Activated CD8-positive, alpha-beta T cell treated with anti-CD3 and anti-CD28 coated beads, Interleukin-2, amount 10 ng/mL, durations not matched to agents 7 days and 5 days (primary cell): Measurements from ENCODE around the gene PAAF1. TPM values are rescaled to one million over a fixed set of nuclear protein-coding genes. Genes with fewer than 3 reads are reported as not detected.
A peak's percentile ranks its signal among the peaks of the same experiment; 100 is the strongest.

ENCODE experiments used
- ATAC-seq: fragments of 150-1000 bp; cut with Tn5 transposase; one replicate; pipeline ENCODE4 v1.10.0; 2021; ENCODE audit warnings: moderate library complexity
- CTCF ChIA-PET: fragments of 350-600 bp; sonication (Branson Sonifier 250); formaldehyde crosslinking; loops from one replicate; lab custom pipeline; 2021; ENCODE audit warnings: antibody characterized with exemption; lab: Charles Lee
- POLR2A ChIA-PET: fragments of 350-600 bp; sonication (Branson Sonifier 250); formaldehyde crosslinking; loops from one replicate; lab custom pipeline; 2021; ENCODE audit warnings: antibody characterized with exemption; lab: Charles Lee
- DNase-seq: peaks from one replicate; pipeline ENCODE4 v3.0.0-alpha.2; 2020
- H3K27ac Mint-ChIP-seq: one replicate; pipeline ENCODE4 v1.8.0; 2021; ENCODE audit warnings: mild to moderate bottlenecking, mixed read lengths
- H3K27me3 Mint-ChIP-seq: one replicate; pipeline ENCODE4 v1.8.0; 2021; ENCODE audit warnings: low read depth, mixed read lengths
- H3K36me3 Mint-ChIP-seq: one replicate; pipeline ENCODE4 v1.8.0; 2021; ENCODE audit warnings: low read depth, mixed read lengths
- H3K4me1 Mint-ChIP-seq: one replicate; pipeline ENCODE4 v1.8.0; 2021; ENCODE audit warnings: low read depth, mixed read lengths
- H3K4me3 Mint-ChIP-seq: one replicate; pipeline ENCODE4 v1.8.0; 2021; ENCODE audit warnings: mild to moderate bottlenecking, mixed read lengths
- H3K9me3 Mint-ChIP-seq: one replicate; pipeline ENCODE4 v1.8.0; 2022; ENCODE audit warnings: mixed read lengths; ENCODE audit not compliant: insufficient read depth
- total RNA-seq, 2 experiments: library from RNA; stranded (reverse); gene quantifications; one replicate each; pipeline ENCODE4 v1.2.3, GENCODE V29; 2021

Gene PAAF1
- total RNA-seq, 2 experiments from 2014 or later, result 17.9 to 19.6 TPM

- no peak for ATAC-seq
- CTCF ChIA-PET, result interaction anchor here (1.4 to 1.5 kb wide), 2 partner anchors 9 to 12 kb away, joined by 3 to 4 read pairs; no protein-coding TSS in a partner anchor
Measured at GRCh38 chr11:73975479-73975757, 98.6 kb downstream of the PAAF1 start.

GRCh38 chr11:73976451-73977151, 99.8 kb downstream of the PAAF1 start:
- Mint-ChIP-seq H3K27ac (peak overlapping the region; percentile 66), H3K9me3 (no peaks in the 10 kb centered on the region), H3K36me3 (peaks cover 81% of the 10 kb centered on the region), H3K4me1 (peaks cover 88% of the 10 kb centered on the region), H3K4me3 (no peak overlapping the region), H3K27me3 (no peaks in the 10 kb centered on the region)
- ChIA-PET POLR2A (interaction anchor here (1.0 to 1.4 kb wide), 2 partner anchors 9 to 19 kb away, joined by 3 to 4 read pairs; no protein-coding TSS in a partner anchor), CTCF (interaction anchor here (1.5 to 2.4 kb wide), 2 partner anchors 10 to 13 kb away, joined by 3 to 6 read pairs; no protein-coding TSS in a partner anchor)
- DNase-seq, result no peak
- ATAC-seq, result no peak

More at GRCh38 chr11:73975479-73975757, 98.6 kb downstream of the PAAF1 start:
- Mint-ChIP-seq H3K36me3 (peaks cover 69% of the 10 kb centered on the region), H3K27me3 (no peaks in the 10 kb centered on the region), H3K4me3 (no peak overlapping the region), H3K27ac (peak overlapping the region; percentile 79), H3K9me3 (no peaks in the 10 kb centered on the region), H3K4me1 (peaks cover 90% of the 10 kb centered on the region)
- POLR2A ChIA-PET, result interaction anchor here (0.9 kb wide), 1 partner anchor 196 kb away, joined by 3 read pairs; the partner anchor contains the start of genes C2CD3 and PPME1
- DNase-seq, result no peak

- Mint-ChIP-seq H3K27ac (peak overlapping the region; percentile 66), H3K27me3 (no peaks in the 10 kb centered on the region), H3K9me3 (no peaks in the 10 kb centered on the region), H3K4me3 (no peak overlapping the region), H3K4me1 (peaks cover 77% of the 10 kb centered on the region), H3K36me3 (peaks cover 88% of the 10 kb centered on the region)
- CTCF ChIA-PET, result interaction anchor here (0.9 to 2.4 kb wide), 2 partner anchors 14 to 35 kb away, joined by 3 to 6 read pairs; no protein-coding TSS in a partner anchor
- DNase-seq, result no peak
- POLR2A ChIA-PET, result interaction anchor here (1.7 to 10.0 kb wide), 3 partner anchors 8 to 37 kb away, joined by 4 to 187 read pairs (median 135); no protein-coding TSS in a partner anchor
- no peak for ATAC-seq
Measured at GRCh38 chr11:73977856-73978519, 101.2 kb downstream of the PAAF1 start.

GRCh38 chr11:73978576-73979086, 101.8 kb downstream of the PAAF1 start:
- H3K27me3 Mint-ChIP-seq, result no peaks in the 10 kb centered on the region
- ATAC-seq (no peak), DNase-seq (no peak)
- CTCF ChIA-PET, result interaction anchor here (0.9 to 4.3 kb wide), 4 partner anchors 14 to 35 kb away, joined by 3 to 29 read pairs (median 15); no protein-coding TSS in a partner anchor
- peaks cover 88% of the 10 kb centered on the region for H3K36me3 Mint-ChIP-seq
- H3K27ac Mint-ChIP-seq, result peak overlapping the region; percentile 90
- peaks cover 75% of the 10 kb centered on the region for H3K4me1 Mint-ChIP-seq
- no peaks in the 10 kb centered on the region for H3K9me3 Mint-ChIP-seq
- POLR2A ChIA-PET, result interaction anchor here (0.8 to 10.0 kb wide), 5 partner anchors 8 to 40 kb away, joined by 4 to 187 read pairs (median 66); no protein-coding TSS in a partner anchor
- peak overlapping the region; percentile 72 for H3K4me3 Mint-ChIP-seq

- Mint-ChIP-seq H3K27me3 (no peaks in the 10 kb centered on the region), H3K4me1 (peaks cover 70% of the 10 kb centered on the region), H3K36me3 (peaks cover 71% of the 10 kb centered on the region), H3K27ac (peak overlapping the region; percentile 95), H3K4me3 (peak overlapping the region; percentile 87), H3K9me3 (no peaks in the 10 kb centered on the region)
- ChIA-PET POLR2A (interaction anchor here (0.6 to 10.0 kb wide), 13 partner anchors 10 to 513 kb away, joined by 3 to 187 read pairs (median 7); partner anchors contain the start of genes C2CD3, LIPT2, PPME1 and UCP3), CTCF (interaction anchor here (0.7 to 4.3 kb wide), 16 partner anchors 8 to 409 kb away, joined by 3 to 29 read pairs (median 5); partner anchors contain the start of genes C2CD3 and PPME1)
- ATAC-seq (peak; percentile 47), DNase-seq (peak; percentile 92)
Measured at GRCh38 chr11:73980001-73980961, 103.5 kb downstream of the PAAF1 start.

Other genes with a start within 250 kb of the PAAF1 start
- 10 to 100 TPM in 1 of 2 experiments, 1 to 10 TPM in 1; 10.0 to 11.6 TPM for gene PLEKHB1, start 230.4 kb upstream of the PAAF1 start, total RNA-seq
- gene RAB6A, start 115.9 kb upstream of the PAAF1 start, total RNA-seq, result 100 to 1,000 TPM in 1 of 2 experiments, 10 to 100 TPM in 1; 97.7 to 101 TPM
- gene MRPL48, start 89.1 kb upstream of the PAAF1 start, total RNA-seq, result 10 to 100 TPM; 45.1 to 46.0 TPM
- 10 to 100 TPM; 62.0 to 67.7 TPM for gene COA4, start 153 bp upstream of the PAAF1 start, total RNA-seq
- gene DNAJB13, start 74.0 kb downstream of the PAAF1 start, total RNA-seq, result not detected
- gene UCP2, start 105.8 kb downstream of the PAAF1 start, total RNA-seq, result 100 to 1,000 TPM; 205 to 218 TPM
- gene UCP3, start 132.1 kb downstream of the PAAF1 start, total RNA-seq, result 1 to 10 TPM; 2.9 TPM